GM23338 (cell line): ENCODE results near the gene CACNA1C. TPM values are rescaled to one million over a fixed set of nuclear protein-coding genes. Genes with fewer than 3 reads are reported as not detected.
A peak's percentile ranks its signal among the peaks of the same experiment; 100 is the strongest.

Source experiments
- ATAC-seq: fragments of 200-7000 bp; cut with Tn5 transposase; 3 replicates; pipeline ENCODE4 v1.9.1; 2020
- DNase-seq: peaks from one replicate; pipeline ENCODE4 v3.0.0-alpha.2; 2015; ENCODE audit warnings: low spot score
- H2AFZ ChIP-seq: fragments of 200-600 bp; sonication (generic); 2 replicates; pipeline ENCODE4 v1.8.0; 2016; ENCODE audit warnings: antibody characterized with exemption, mild to moderate bottlenecking, moderate library complexity
- H3F3A ChIP-seq: fragments of 200-600 bp; sonication (generic); replicated peaks from 2 replicates; pipeline ENCODE4 v1.8.0; 2017; ENCODE audit warnings: antibody characterized with exemption, mixed run types, low read depth
- H3K27ac ChIP-seq: fragments of 200-600 bp; sonication (generic); 2 replicates; pipeline ENCODE4 v1.6.1; 2016; ENCODE audit warnings: low read depth
- H3K27me3 ChIP-seq: fragments of 200-600 bp; sonication (generic); 2 replicates; pipeline ENCODE4 v1.8.0; 2016; ENCODE audit warnings: mild to moderate bottlenecking, mixed run types, moderate library complexity; ENCODE audit not compliant: insufficient read depth
- H3K36me3 ChIP-seq: fragments of 200-600 bp; sonication (generic); 2 replicates; pipeline ENCODE4 v1.8.0; 2016; ENCODE audit warnings: mild to moderate bottlenecking; ENCODE audit not compliant: insufficient read depth
- H3K4me1 ChIP-seq: fragments of 200-600 bp; sonication (generic); 2 replicates; pipeline ENCODE4 v1.8.0; 2016; ENCODE audit warnings: mild to moderate bottlenecking, moderate library complexity; ENCODE audit not compliant: insufficient read depth
- H3K4me2 ChIP-seq: fragments of 200-600 bp; sonication (generic); 2 replicates; pipeline ENCODE4 v1.7.1; 2017; ENCODE audit warnings: mixed run types
- H3K4me3 ChIP-seq: fragments of 200-600 bp; sonication (generic); 2 replicates; pipeline ENCODE4 v1.6.1; 2016; ENCODE audit warnings: mixed run types
- H3K79me2 ChIP-seq: fragments of 200-600 bp; sonication (generic); replicated peaks from 2 replicates; pipeline ENCODE4 v1.8.0; 2017; ENCODE audit warnings: mild to moderate bottlenecking; ENCODE audit not compliant: insufficient read depth
- H3K9me2 ChIP-seq: fragments of 200-600 bp; sonication (generic); 2 replicates; pipeline ENCODE4 v1.8.0; 2017; ENCODE audit not compliant: insufficient read depth
- H4K20me1 ChIP-seq: fragments of 200-600 bp; sonication (generic); replicated peaks from 2 replicates; pipeline ENCODE4 v1.8.0; 2017; ENCODE audit warnings: mild to moderate bottlenecking; ENCODE audit not compliant: insufficient read depth
- H3K27ac Mint-ChIP-seq: 2 replicates; pipeline ENCODE4 v1.8.0; 2020; ENCODE audit warnings: inconsistent platforms, mild to moderate bottlenecking, moderate library complexity, mixed read lengths
- H3K27me3 Mint-ChIP-seq: 3 replicates; pipeline ENCODE4 v1.8.0; 2022; ENCODE audit warnings: low read depth, mild to moderate bottlenecking, moderate library complexity, mixed read lengths, inconsistent platforms; ENCODE audit not compliant: insufficient read depth, poor library complexity
- H3K36me3 Mint-ChIP-seq: 3 replicates; pipeline ENCODE4 v1.8.0; 2021; ENCODE audit warnings: low read depth, mild to moderate bottlenecking, inconsistent platforms, moderate library complexity, mixed read lengths
- H3K4me1 Mint-ChIP-seq: 3 replicates; pipeline ENCODE4 v1.8.0; 2020; ENCODE audit warnings: mild to moderate bottlenecking, inconsistent platforms, mixed read lengths
- H3K4me3 Mint-ChIP-seq: 3 replicates; pipeline ENCODE4 v1.8.0; 2021; ENCODE audit warnings: moderate library complexity, mild to moderate bottlenecking, inconsistent platforms, mixed read lengths
- H3K9me3 Mint-ChIP-seq: 3 replicates; pipeline ENCODE4 v1.8.0; 2020; ENCODE audit warnings: moderate library complexity, mild to moderate bottlenecking, inconsistent platforms, mixed read lengths
- CREB1 ChIP-seq: fragments of 250-450 bp; sonication (Bioruptor Pico); IDR thresholded peaks from 2 replicates; pipeline ENCODE4 v1.5.0; 2020; ENCODE audit warnings: low read depth, mild to moderate bottlenecking, moderate library complexity
- EZH2 ChIP-seq: fragments of 200-600 bp; sonication (generic); IDR thresholded peaks from one replicate; pipeline ENCODE4 v1.8.0; 2017; ENCODE audit warnings: antibody characterized with exemption, mild to moderate bottlenecking, low read depth; ENCODE audit not compliant: unreplicated experiment
- EZH2phosphoT487 ChIP-seq: fragments of 200-600 bp; sonication (generic); IDR thresholded peaks from one replicate; pipeline ENCODE4 v1.8.1; 2018; ENCODE audit warnings: antibody characterized with exemption; ENCODE audit not compliant: unreplicated experiment
- JUNB ChIP-seq: IDR thresholded peaks from one replicate; pipeline ENCODE4 v1.6.1; 2016; ENCODE audit warnings: antibody characterized with exemption; ENCODE audit not compliant: unreplicated experiment
- NANOG ChIP-seq: IDR thresholded peaks from 2 replicates; pipeline ENCODE4 v1.6.1; 2016; ENCODE audit warnings: antibody characterized with exemption, borderline replicate concordance
- POLR2AphosphoS5 ChIP-seq: IDR thresholded peaks from 2 replicates; pipeline ENCODE4 v1.6.1; 2016; ENCODE audit warnings: antibody characterized with exemption, low read depth
- STAT1 ChIP-seq: IDR thresholded peaks from one replicate; pipeline ENCODE4 v1.6.1; 2016; ENCODE audit warnings: antibody characterized with exemption; ENCODE audit not compliant: unreplicated experiment
- polyA plus RNA-seq: library from polyadenylated mRNA; unstranded; fragments of >200 nt; fragmentation: Nextera tagmentation; extraction: Ambion mirVana; gene quantifications from 2 replicates; pipeline ENCODE4 v1.2.1, GENCODE V29; 2016
- total RNA-seq: library from RNA; depleted of rRNA; stranded (reverse); fragments of >200 nt; shearing (Covaris generic); gene quantifications from 2 replicates; pipeline ENCODE4 v1.2.3, GENCODE V29; 2014
- TF ChIP-seq, protein P1 (sequence below): IDR thresholded peaks from one replicate; pipeline ENCODE4 v1.6.1; 2018; ENCODE audit warnings: antibody characterized with exemption; ENCODE audit not compliant: unreplicated experiment

The CACNA1C gene
- total and polyA plus RNA-seq, 2 experiments from 2014 or later, result 0.78 to 2.1 TPM

DNA sequence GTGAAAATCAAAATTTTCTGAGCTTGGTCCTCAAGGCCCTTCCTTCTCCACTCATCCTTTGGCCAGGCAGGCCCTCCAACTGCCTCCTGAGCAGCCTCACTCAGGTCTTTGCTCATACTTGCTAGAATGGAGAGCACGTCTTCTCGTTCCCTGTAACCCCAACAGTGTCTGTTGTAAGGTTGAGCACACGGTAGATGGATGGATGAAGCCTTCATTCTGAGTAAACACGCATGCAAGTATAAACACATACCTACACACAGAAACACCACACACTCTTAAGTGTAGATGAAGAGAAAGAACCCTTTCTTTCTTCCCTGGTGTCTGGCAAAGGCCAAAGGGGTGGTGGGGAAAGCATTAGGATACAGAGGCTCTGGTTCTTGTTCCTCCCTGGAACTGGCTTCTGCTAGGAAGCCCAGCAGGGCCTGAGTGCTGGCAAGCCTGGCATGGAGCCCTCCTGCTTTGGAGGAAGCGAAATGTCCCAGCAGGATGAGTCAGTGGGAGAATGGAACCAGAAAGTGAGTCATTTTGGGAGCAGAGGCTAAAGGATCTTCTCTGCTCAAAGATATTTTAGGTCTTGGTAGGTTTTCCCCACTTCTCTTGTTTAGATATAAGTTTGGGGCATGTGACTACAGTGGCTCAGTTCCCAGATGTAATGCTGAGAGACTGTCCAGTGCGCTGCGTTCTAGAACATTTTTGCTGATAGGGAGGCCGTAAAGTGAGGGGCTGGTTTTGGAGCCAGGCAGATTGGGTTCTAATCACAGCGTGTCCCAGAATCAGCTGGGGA lies 127.4 kb downstream of the CACNA1C start:
- Mint-ChIP-seq H3K4me1 (peaks cover 24% of the 10 kb centered on the region), H3K27me3 (peaks cover 2% of the 10 kb centered on the region), H3K9me3 (no peaks in the 10 kb centered on the region), H3K4me3 (no peak overlapping the region), H3K27ac (0 out of 2 replicates have a peak overlapping the region, but pooled peaks have one; percentile 41), H3K36me3 (no peaks in the 10 kb centered on the region)
- ATAC-seq (no peak), DNase-seq (no peak)
- Histone ChIP-seq H3K27me3 (no peaks in the 10 kb centered on the region), H3K4me1 (peaks cover 12% of the 10 kb centered on the region), H3K27ac (no peak overlapping the region), H3F3A (no peaks in the 10 kb centered on the region), H3K79me2 (no peaks in the 10 kb centered on the region), H2AFZ (no peak overlapping the region), H3K36me3 (no peaks in the 10 kb centered on the region), H3K4me2 (no peak overlapping the region), H4K20me1 (no peaks in the 10 kb centered on the region), H3K9me2 (no peaks in the 10 kb centered on the region), H3K4me3 (no peak overlapping the region)
- TF ChIP-seq POLR2AphosphoS5, result no peak
- TF ChIP-seq JUNB, result no peak
- TF ChIP-seq NANOG, result no peak
- TF ChIP-seq CREB1 (CRISPR knock-in tag), result no peak
- TF ChIP-seq, protein P1, sequence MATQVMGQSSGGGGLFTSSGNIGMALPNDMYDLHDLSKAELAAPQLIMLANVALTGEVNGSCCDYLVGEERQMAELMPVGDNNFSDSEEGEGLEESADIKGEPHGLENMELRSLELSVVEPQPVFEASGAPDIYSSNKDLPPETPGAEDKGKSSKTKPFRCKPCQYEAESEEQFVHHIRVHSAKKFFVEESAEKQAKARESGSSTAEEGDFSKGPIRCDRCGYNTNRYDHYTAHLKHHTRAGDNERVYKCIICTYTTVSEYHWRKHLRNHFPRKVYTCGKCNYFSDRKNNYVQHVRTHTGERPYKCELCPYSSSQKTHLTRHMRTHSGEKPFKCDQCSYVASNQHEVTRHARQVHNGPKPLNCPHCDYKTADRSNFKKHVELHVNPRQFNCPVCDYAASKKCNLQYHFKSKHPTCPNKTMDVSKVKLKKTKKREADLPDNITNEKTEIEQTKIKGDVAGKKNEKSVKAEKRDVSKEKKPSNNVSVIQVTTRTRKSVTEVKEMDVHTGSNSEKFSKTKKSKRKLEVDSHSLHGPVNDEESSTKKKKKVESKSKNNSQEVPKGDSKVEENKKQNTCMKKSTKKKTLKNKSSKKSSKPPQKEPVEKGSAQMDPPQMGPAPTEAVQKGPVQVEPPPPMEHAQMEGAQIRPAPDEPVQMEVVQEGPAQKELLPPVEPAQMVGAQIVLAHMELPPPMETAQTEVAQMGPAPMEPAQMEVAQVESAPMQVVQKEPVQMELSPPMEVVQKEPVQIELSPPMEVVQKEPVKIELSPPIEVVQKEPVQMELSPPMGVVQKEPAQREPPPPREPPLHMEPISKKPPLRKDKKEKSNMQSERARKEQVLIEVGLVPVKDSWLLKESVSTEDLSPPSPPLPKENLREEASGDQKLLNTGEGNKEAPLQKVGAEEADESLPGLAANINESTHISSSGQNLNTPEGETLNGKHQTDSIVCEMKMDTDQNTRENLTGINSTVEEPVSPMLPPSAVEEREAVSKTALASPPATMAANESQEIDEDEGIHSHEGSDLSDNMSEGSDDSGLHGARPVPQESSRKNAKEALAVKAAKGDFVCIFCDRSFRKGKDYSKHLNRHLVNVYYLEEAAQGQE, result no peak
- TF ChIP-seq STAT1, result no peak

GRCh38 chr12:2180737-2181082 lies 127.9 kb downstream of the CACNA1C start:
- H3K4me1 Mint-ChIP-seq, result peaks cover 24% of the 10 kb centered on the region
- no peak for ATAC-seq
- peaks cover 12% of the 10 kb centered on the region for H3K4me1 ChIP-seq
- no peaks in the 10 kb centered on the region for H3F3A ChIP-seq
- DNase-seq, result no peak
- H3K27me3 ChIP-seq, result no peaks in the 10 kb centered on the region
- peaks cover 2% of the 10 kb centered on the region for H3K27me3 Mint-ChIP-seq
- H3K79me2 ChIP-seq, result no peaks in the 10 kb centered on the region
- H2AFZ ChIP-seq, result no peak overlapping the region
- H3K36me3 ChIP-seq, result no peaks in the 10 kb centered on the region
- no peaks in the 10 kb centered on the region for H3K9me2 ChIP-seq
- no peak overlapping the region for H3K27ac ChIP-seq
- no peak overlapping the region for H3K4me3 ChIP-seq
- no peak overlapping the region for H3K4me2 ChIP-seq
- H3K9me3 Mint-ChIP-seq, result no peaks in the 10 kb centered on the region
- H4K20me1 ChIP-seq, result no peaks in the 10 kb centered on the region
- H3K4me3 Mint-ChIP-seq, result no peak overlapping the region
- 0 out of 2 replicates have a peak overlapping the region, but pooled peaks have one; percentile 41 for H3K27ac Mint-ChIP-seq
- H3K36me3 Mint-ChIP-seq, result no peaks in the 10 kb centered on the region
- no peak for TF ChIP-seq NANOG
- TF ChIP-seq JUNB, result no peak
- no peak for TF ChIP-seq EZH2
- no peak for TF ChIP-seq EZH2phosphoT487
- TF ChIP-seq, protein P1, result no peak
